HepG2 (cell line): ENCODE results near the gene CTRL. TPM values are rescaled to one million over a fixed set of nuclear protein-coding genes. Genes with fewer than 3 reads are reported as not detected.
A peak's percentile ranks its signal among the peaks of the same experiment; 100 is the strongest.

ENCODE experiments used
- DBP ChIP-seq: sonication (generic); formaldehyde crosslinking; IDR thresholded peaks from 2 replicates; pipeline ENCODE4 v1.4.0; 2020; ENCODE audit warnings: missing genetic modification reagents; ENCODE audit errors: not compliant biosample characterization
- FOSL2 ChIP-seq: sonication (generic); formaldehyde crosslinking; IDR thresholded peaks from 2 replicates; pipeline ENCODE4 v1.4.0; 2020; ENCODE audit warnings: missing genetic modification reagents
- MIER2 ChIP-seq: IDR thresholded peaks from 2 replicates; pipeline ENCODE4 v1.6.1; 2016; ENCODE audit warnings: missing biosample characterization, missing genetic modification reagents
- MIER3 ChIP-seq: IDR thresholded peaks from 2 replicates; pipeline ENCODE4 v1.6.1; 2016; ENCODE audit warnings: missing compliant biosample characterization, borderline replicate concordance
- POLR2A ChIP-seq, 2 experiments: IDR thresholded peaks; 2 replicates each; pipeline ENCODE4 v1.6.1; 2011; ENCODE audit warnings: low read depth in 2 of 2, low read length in 2 of 2, mild to moderate bottlenecking in 1 of 2, moderate library complexity in 1 of 2; ENCODE audit not compliant: insufficient read depth in 1 of 2
- RARA ChIP-seq: IDR thresholded peaks from 2 replicates; pipeline ENCODE4 v1.6.1; 2016; ENCODE audit warnings: missing genetic modification reagents, missing compliant biosample characterization
- SMAD1 ChIP-seq: sonication (generic); formaldehyde crosslinking; IDR thresholded peaks from 2 replicates; pipeline ENCODE4 v1.4.0; 2020; ENCODE audit warnings: missing genetic modification reagents, low read depth, mild to moderate bottlenecking, borderline replicate concordance
- TP53 ChIP-seq: sonication (generic); formaldehyde crosslinking; conservative IDR thresholded peaks from 2 replicates; pipeline ENCODE4 v1.4.0; 2020; ENCODE audit warnings: missing genetic modification reagents
- WIZ ChIP-seq: sonication (generic); formaldehyde crosslinking; IDR thresholded peaks from 2 replicates; pipeline ENCODE4 v1.5.1; 2020; ENCODE audit warnings: mild to moderate bottlenecking, missing genetic modification reagents
- ZBTB33 ChIP-seq: sonication (generic); formaldehyde crosslinking; IDR thresholded peaks from 2 replicates; pipeline ENCODE4 v1.4.0; 2020; ENCODE audit warnings: missing genetic modification reagents
- ZNF235 ChIP-seq: sonication (generic); formaldehyde crosslinking; IDR thresholded peaks from 2 replicates; pipeline ENCODE4 v1.8.1; 2023; ENCODE audit warnings: mild to moderate bottlenecking, missing genetic modification reagents, borderline replicate concordance
- ZNF280B ChIP-seq: sonication (generic); formaldehyde crosslinking; IDR thresholded peaks from 2 replicates; pipeline ENCODE4 v1.5.0; 2020; ENCODE audit warnings: missing genetic modification reagents, mild to moderate bottlenecking, borderline replicate concordance
- ZNF670 ChIP-seq: sonication (generic); formaldehyde crosslinking; IDR thresholded peaks from 2 replicates; pipeline ENCODE4 v1.8.0; 2022; ENCODE audit warnings: mild to moderate bottlenecking, missing genetic modification reagents, borderline replicate concordance
- ZNF775 ChIP-seq: sonication (generic); formaldehyde crosslinking; IDR thresholded peaks from 2 replicates; pipeline ENCODE4 v1.4.0; 2020; ENCODE audit warnings: missing genetic modification reagents, mild to moderate bottlenecking, moderate library complexity, borderline replicate concordance
- ZNF777 ChIP-seq: sonication (generic); formaldehyde crosslinking; IDR thresholded peaks from 2 replicates; pipeline ENCODE4 v1.4.0; 2020; ENCODE audit warnings: missing genetic modification reagents
- ZNF878 ChIP-seq: sonication (generic); formaldehyde crosslinking; IDR thresholded peaks from 2 replicates; pipeline ENCODE4 v1.8.1; 2023; ENCODE audit warnings: mild to moderate bottlenecking, missing genetic modification reagents, moderate library complexity
- ZSCAN9 ChIP-seq: IDR thresholded peaks from 2 replicates; pipeline ENCODE4 v1.6.1; 2016; ENCODE audit warnings: borderline replicate concordance
- polyA plus RNA-seq, 8 experiments: library from polyadenylated mRNA; depleted of rRNA in 3 of 8; stranded (reverse) in 7 of 8; unstranded in 1 of 8; fragments of >200 nt; fragmentation: Illumina TruSeq in 4 of 8; extraction: Trizol in 4 of 8; gene quantifications; 2 replicates each; pipeline versions ENCODE4 v1.2.1 to v1.2.3, GENCODE V29; 2011 to 2016; ENCODE audit warnings: low read depth in 4 of 8, missing spikeins in 1 of 8, mixed read lengths in 1 of 8; ENCODE audit not compliant: insufficient read depth in 1 of 8
- total RNA-seq, 5 experiments: library from RNA; depleted of rRNA; stranded (reverse); fragments of >200 nt; fragmentation: Illumina TruSeq; extraction: Trizol; gene quantifications; 2 replicates each; pipeline ENCODE4 v1.2.3, GENCODE V29; 2016; ENCODE audit warnings: low read depth in 1 of 5
- TF ChIP-seq, protein P1 (sequence below): sonication (generic); formaldehyde crosslinking; conservative IDR thresholded peaks from 2 replicates; pipeline ENCODE4 v1.8.1; 2023; ENCODE audit warnings: missing genetic modification reagents
- TF ChIP-seq, protein P2 (sequence below): sonication (generic); formaldehyde crosslinking; IDR thresholded peaks from 2 replicates; pipeline ENCODE4 v1.5.1; 2020; ENCODE audit warnings: missing genetic modification reagents, mild to moderate bottlenecking, borderline replicate concordance
- TF ChIP-seq, protein P3 (sequence below): sonication (generic); formaldehyde crosslinking; IDR thresholded peaks from 2 replicates; pipeline ENCODE4 v1.8.0; 2022; ENCODE audit warnings: mild to moderate bottlenecking, missing genetic modification reagents, borderline replicate concordance

CTRL gene
- total and polyA plus RNA-seq, 2 of the 13 experiments (the other 11 are each of a cell fraction or from before 2014, with no cell fraction given), result 1.9 to 2.7 TPM

- TF ChIP-seq ZSCAN9 (CRISPR knock-in tag) (0 out of 2 replicates have a peak, but pooled peaks have one; percentile 15), RARA (peak; percentile 82), ZBTB33 (CRISPR knock-in tag) (no peak), WIZ (CRISPR knock-in tag) (no peak), TP53 (CRISPR knock-in tag) (no peak), ZNF878 (peak; percentile 67; the same call in 1 of the 2 replicates), ZNF670 (CRISPR knock-in tag) (no peak), ZNF777 (0 out of 2 replicates have a peak, but pooled peaks have one; percentile 6), DBP (CRISPR knock-in tag) (no peak), ZNF280B (CRISPR knock-in tag) (no peak; the same call in 1 of the 2 replicates), FOSL2 (CRISPR knock-in tag) (no peak; the same call in 1 of the 2 replicates), MIER3 (peak; percentile 57; the same call in 1 of the 2 replicates), ZNF775 (CRISPR knock-in tag) (no peak), MIER2 (CRISPR knock-in tag) (no peak), SMAD1 (CRISPR knock-in tag) (peak; percentile 22; the same call in 1 of the 2 replicates), ZNF235 (CRISPR knock-in tag) (no peak), POLR2A (IDR thresholded peaks at IDR 0.05; ENCODE audit: insufficient read depth in 1 of 2, low read depth in 2 of 2, low read length in 2 of 2) (no peak)
- TF ChIP-seq, protein P1, sequence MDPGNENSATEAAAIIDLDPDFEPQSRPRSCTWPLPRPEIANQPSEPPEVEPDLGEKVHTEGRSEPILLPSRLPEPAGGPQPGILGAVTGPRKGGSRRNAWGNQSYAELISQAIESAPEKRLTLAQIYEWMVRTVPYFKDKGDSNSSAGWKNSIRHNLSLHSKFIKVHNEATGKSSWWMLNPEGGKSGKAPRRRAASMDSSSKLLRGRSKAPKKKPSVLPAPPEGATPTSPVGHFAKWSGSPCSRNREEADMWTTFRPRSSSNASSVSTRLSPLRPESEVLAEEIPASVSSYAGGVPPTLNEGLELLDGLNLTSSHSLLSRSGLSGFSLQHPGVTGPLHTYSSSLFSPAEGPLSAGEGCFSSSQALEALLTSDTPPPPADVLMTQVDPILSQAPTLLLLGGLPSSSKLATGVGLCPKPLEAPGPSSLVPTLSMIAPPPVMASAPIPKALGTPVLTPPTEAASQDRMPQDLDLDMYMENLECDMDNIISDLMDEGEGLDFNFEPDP (CRISPR knock-in tag), result 0 out of 2 replicates have a peak, but pooled peaks have one; percentile 7
- TF ChIP-seq, protein P2, sequence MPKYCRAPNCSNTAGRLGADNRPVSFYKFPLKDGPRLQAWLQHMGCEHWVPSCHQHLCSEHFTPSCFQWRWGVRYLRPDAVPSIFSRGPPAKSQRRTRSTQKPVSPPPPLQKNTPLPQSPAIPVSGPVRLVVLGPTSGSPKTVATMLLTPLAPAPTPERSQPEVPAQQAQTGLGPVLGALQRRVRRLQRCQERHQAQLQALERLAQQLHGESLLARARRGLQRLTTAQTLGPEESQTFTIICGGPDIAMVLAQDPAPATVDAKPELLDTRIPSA (CRISPR knock-in tag), result no peak
- TF ChIP-seq, protein P3, sequence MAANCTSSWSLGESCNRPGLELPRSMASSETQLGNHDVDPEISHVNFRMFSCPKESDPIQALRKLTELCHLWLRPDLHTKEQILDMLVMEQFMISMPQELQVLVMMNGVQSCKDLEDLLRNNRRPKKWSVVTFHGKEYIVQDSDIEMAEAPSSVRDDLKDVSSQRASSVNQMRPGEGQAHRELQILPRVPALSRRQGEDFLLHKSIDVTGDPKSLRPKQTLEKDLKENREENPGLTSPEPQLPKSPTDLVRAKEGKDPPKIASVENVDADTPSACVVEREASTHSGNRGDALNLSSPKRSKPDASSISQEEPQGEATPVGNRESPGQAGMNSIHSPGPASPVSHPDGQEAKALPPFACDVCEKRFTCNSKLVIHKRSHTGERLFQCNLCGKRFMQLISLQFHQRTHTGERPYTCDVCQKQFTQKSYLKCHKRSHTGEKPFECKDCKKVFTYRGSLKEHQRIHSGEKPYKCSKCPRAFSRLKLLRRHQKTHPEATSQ (CRISPR knock-in tag), result no peak
Observed at GRCh38 chr16:67943256-67943618, 11.6 kb upstream of the CTRL start (continued).
